OCI-LY1 (cell line): ENCODE measurements around the gene IFNA8.

Experiments
- H2AFZ ChIP-seq: fragments of 200-600 bp; sonication (generic), shearing (Covaris generic); 2 replicates; pipeline ENCODE4 v1.6.0; 2014; ENCODE audit warnings: antibody characterized with exemption, mild to moderate bottlenecking, low read length
- H3F3A ChIP-seq: fragments of 200-600 bp; sonication (generic), shearing (Covaris generic); 2 replicates; pipeline ENCODE4 v1.6.0; 2014; ENCODE audit warnings: mild to moderate bottlenecking, antibody characterized with exemption, low read length, moderate library complexity; ENCODE audit not compliant: insufficient read depth
- H3K27ac ChIP-seq: fragments of 200-600 bp; sonication (generic); 2 replicates; pipeline ENCODE4 v1.5.1; 2014; ENCODE audit warnings: low read length, mixed run types, mild to moderate bottlenecking, low read depth; ENCODE audit not compliant: poor library complexity, severe bottlenecking
- H3K27me3 ChIP-seq: fragments of 200-600 bp; sonication (generic); 2 replicates; pipeline ENCODE4 v1.6.0; 2014; ENCODE audit warnings: antibody characterized with exemption, mild to moderate bottlenecking, low read length, moderate library complexity; ENCODE audit not compliant: insufficient read depth
- H3K36me3 ChIP-seq: fragments of 200-600 bp; sonication (generic); 2 replicates; pipeline ENCODE4 v1.6.1; 2014; ENCODE audit warnings: mild to moderate bottlenecking, antibody characterized with exemption, low read length, moderate library complexity, mixed read lengths; ENCODE audit not compliant: insufficient read depth
- H3K4me1 ChIP-seq: fragments of 200-600 bp; sonication (generic); 2 replicates; pipeline ENCODE4 v1.5.1; 2014; ENCODE audit warnings: mild to moderate bottlenecking, low read length, moderate library complexity; ENCODE audit not compliant: insufficient read depth, severe bottlenecking
- H3K4me2 ChIP-seq: fragments of 200-600 bp; sonication (generic), shearing (Covaris generic); 2 replicates; pipeline ENCODE4 v1.6.1; 2014; ENCODE audit warnings: low read length
- H3K4me3 ChIP-seq: fragments of 200-600 bp; sonication (generic); 2 replicates; pipeline ENCODE4 v1.5.1; 2014; ENCODE audit warnings: low read length, low read depth, mild to moderate bottlenecking, mixed read lengths; ENCODE audit not compliant: poor library complexity, severe bottlenecking
- H3K79me2 ChIP-seq: fragments of 200-600 bp; shearing (Covaris generic); 2 replicates; pipeline ENCODE4 v1.6.1; 2016; ENCODE audit warnings: mixed run types, low read length, mixed read lengths; ENCODE audit not compliant: insufficient read depth
- H3K9ac ChIP-seq: fragments of 200-600 bp; sonication (generic), shearing (Covaris generic); 2 replicates; pipeline ENCODE4 v1.6.1; 2014; ENCODE audit warnings: mild to moderate bottlenecking, low read length, mixed read lengths
- H3K9me2 ChIP-seq: fragments of 200-600 bp; sonication (generic), shearing (Covaris generic); 2 replicates; pipeline ENCODE4 v1.6.1; 2014; ENCODE audit warnings: low read depth, mild to moderate bottlenecking, low read length, mixed read lengths
- H3K9me3 ChIP-seq: fragments of 200-600 bp; shearing (Covaris generic); 2 replicates; pipeline ENCODE4 v1.6.1; 2014; ENCODE audit warnings: low read length, mixed read lengths
- H4K20me1 ChIP-seq: fragments of 200-600 bp; sonication (generic), shearing (Covaris generic); 2 replicates; pipeline ENCODE4 v1.6.0; 2016; ENCODE audit warnings: mild to moderate bottlenecking, low read length; ENCODE audit not compliant: insufficient read depth
- EZH2 ChIP-seq: fragments of 200-600 bp; sonication (generic), shearing (Covaris generic); IDR thresholded peaks from 2 replicates; pipeline ENCODE4 v1.8.0; 2017; ENCODE audit warnings: borderline replicate concordance, mixed run types, mild to moderate bottlenecking, antibody characterized with exemption, low read length, moderate library complexity, mixed read lengths
- TF ChIP-seq, protein P1 (sequence below): fragments of 200-600 bp; sonication (generic), shearing (Covaris generic); IDR thresholded peaks from 2 replicates; pipeline ENCODE4 v1.5.1; 2017; ENCODE audit warnings: mild to moderate bottlenecking, antibody characterized with exemption, low read length, moderate library complexity, mixed read lengths

The IFNA8 gene

GRCh38 chr9:21412107-21412506 is 3.2 kb downstream of the IFNA8 start:
- no peak overlapping the region for H3K4me2 ChIP-seq
- no peaks in the 10 kb centered on the region for H3F3A ChIP-seq
- no peak overlapping the region for H3K9ac ChIP-seq
- H3K4me1 ChIP-seq = no peaks in the 10 kb centered on the region
- H2AFZ ChIP-seq = no peak overlapping the region
- no peaks in the 10 kb centered on the region for H4K20me1 ChIP-seq
- H3K79me2 ChIP-seq = no peaks in the 10 kb centered on the region
- no peak overlapping the region for H3K4me3 ChIP-seq
- no peaks in the 10 kb centered on the region for H3K9me2 ChIP-seq
- H3K36me3 ChIP-seq = no peaks in the 10 kb centered on the region
- no peaks in the 10 kb centered on the region for H3K27me3 ChIP-seq
- no peaks in the 10 kb centered on the region for H3K9me3 ChIP-seq
- no peak overlapping the region for H3K27ac ChIP-seq
- TF ChIP-seq, protein P1, sequence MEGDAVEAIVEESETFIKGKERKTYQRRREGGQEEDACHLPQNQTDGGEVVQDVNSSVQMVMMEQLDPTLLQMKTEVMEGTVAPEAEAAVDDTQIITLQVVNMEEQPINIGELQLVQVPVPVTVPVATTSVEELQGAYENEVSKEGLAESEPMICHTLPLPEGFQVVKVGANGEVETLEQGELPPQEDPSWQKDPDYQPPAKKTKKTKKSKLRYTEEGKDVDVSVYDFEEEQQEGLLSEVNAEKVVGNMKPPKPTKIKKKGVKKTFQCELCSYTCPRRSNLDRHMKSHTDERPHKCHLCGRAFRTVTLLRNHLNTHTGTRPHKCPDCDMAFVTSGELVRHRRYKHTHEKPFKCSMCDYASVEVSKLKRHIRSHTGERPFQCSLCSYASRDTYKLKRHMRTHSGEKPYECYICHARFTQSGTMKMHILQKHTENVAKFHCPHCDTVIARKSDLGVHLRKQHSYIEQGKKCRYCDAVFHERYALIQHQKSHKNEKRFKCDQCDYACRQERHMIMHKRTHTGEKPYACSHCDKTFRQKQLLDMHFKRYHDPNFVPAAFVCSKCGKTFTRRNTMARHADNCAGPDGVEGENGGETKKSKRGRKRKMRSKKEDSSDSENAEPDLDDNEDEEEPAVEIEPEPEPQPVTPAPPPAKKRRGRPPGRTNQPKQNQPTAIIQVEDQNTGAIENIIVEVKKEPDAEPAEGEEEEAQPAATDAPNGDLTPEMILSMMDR = no peak

DNA sequence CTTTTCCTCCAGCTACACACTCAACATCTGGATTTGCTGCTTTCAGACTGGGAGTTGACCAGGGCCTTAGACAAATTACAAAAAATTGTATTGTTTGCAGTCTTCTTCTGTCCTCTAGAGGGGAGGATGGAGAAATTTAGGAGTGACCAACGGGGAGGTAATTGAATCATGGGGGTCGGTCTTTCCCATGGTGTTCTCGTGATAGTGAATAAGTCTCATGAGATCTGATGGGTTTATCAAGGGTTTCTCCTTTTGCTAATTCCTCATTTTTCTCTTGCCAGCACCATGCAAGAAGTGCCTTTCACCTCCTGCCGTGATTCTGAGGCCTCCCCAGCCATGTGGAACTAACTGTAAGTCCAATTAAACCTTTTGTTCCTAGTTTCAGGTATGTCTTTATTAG is 4.2 kb downstream of the IFNA8 start:
- Histone ChIP-seq H3K27me3 (no peaks in the 10 kb centered on the region), H3K79me2 (no peaks in the 10 kb centered on the region), H3K27ac (no peak overlapping the region), H3K9ac (no peak overlapping the region), H3K4me2 (no peak overlapping the region), H3K9me2 (no peaks in the 10 kb centered on the region), H3K9me3 (no peaks in the 10 kb centered on the region), H3K4me3 (no peak overlapping the region), H3K36me3 (no peaks in the 10 kb centered on the region), H4K20me1 (no peaks in the 10 kb centered on the region), H3K4me1 (no peaks in the 10 kb centered on the region), H2AFZ (no peak overlapping the region), H3F3A (no peaks in the 10 kb centered on the region)
- TF ChIP-seq, protein P1 = no peak

DNA sequence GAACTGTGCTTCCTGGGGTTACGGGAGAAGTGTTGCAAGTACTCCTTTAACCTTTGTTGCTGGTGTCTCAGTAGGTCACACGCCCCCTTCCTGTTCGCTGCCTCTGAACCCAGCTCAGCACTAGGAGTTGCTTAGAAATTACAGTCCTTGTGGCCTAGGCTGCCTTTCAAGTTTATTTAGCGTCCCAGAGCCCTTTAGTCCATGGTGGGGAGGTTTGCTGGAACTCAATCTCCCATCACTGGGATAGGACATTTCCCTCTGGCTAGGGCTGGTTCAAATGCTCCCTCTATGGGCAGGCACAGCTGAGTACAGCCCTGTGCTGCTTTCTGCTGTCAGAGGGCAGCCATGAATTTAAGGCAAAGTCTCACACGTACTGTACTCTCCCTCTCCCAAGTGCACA is 4.7 kb downstream of the IFNA8 start:
- H3K27ac ChIP-seq = no peak overlapping the region
- no peak overlapping the region for H3K4me2 ChIP-seq
- no peaks in the 10 kb centered on the region for H3K27me3 ChIP-seq
- no peaks in the 10 kb centered on the region for H3K36me3 ChIP-seq
- H3K9me3 ChIP-seq = no peaks in the 10 kb centered on the region
- TF ChIP-seq, protein P1 = 0 out of 2 replicates have a peak, but pooled peaks have one; percentile 30
- TF ChIP-seq EZH2 = no peak
- no peaks in the 10 kb centered on the region for H3K79me2 ChIP-seq
- H2AFZ ChIP-seq = no peak overlapping the region
- H3K4me3 ChIP-seq = no peak overlapping the region
- no peaks in the 10 kb centered on the region for H4K20me1 ChIP-seq
- no peaks in the 10 kb centered on the region for H3F3A ChIP-seq
- no peak overlapping the region for H3K9ac ChIP-seq
- H3K9me2 ChIP-seq = no peaks in the 10 kb centered on the region
- H3K4me1 ChIP-seq = no peaks in the 10 kb centered on the region
